Transverse colon (tissue), 4 donors: ENCODE measurements around the gene CDK14. TPM values are rescaled to one million over a fixed set of nuclear protein-coding genes. Genes with fewer than 3 reads are reported as not detected.

Source experiments
- DNase-seq: peaks from one replicate; pipeline ENCODE4 v3.0.0-alpha.2; 2019
- H3K27ac ChIP-seq, 4 donors: fragments of 200-600 bp; sonication (generic); 2 replicates each; pipeline ENCODE4 v1.5.1; 2016 to 2018; ENCODE audit warnings: inconsistent platforms in 4 of 4
- H3K27me3 ChIP-seq: fragments of 200-600 bp; sonication (generic); 2 replicates; pipeline ENCODE4 v1.5.1; 2017; ENCODE audit warnings: inconsistent platforms
- H3K36me3 ChIP-seq, 4 donors: fragments of 200-600 bp; sonication (generic); 2 replicates each; pipeline ENCODE4 v1.5.1; 2017 to 2019; ENCODE audit warnings: inconsistent platforms in 4 of 4
- H3K4me1 ChIP-seq, 4 donors: fragments of 200-600 bp; sonication (generic); 2 replicates each; pipeline ENCODE4 v1.5.1; 2017 to 2020; ENCODE audit warnings: inconsistent platforms in 4 of 4
- H3K4me3 ChIP-seq, 4 donors: fragments of 200-600 bp; sonication (generic); 1 replicate in 1 of 4; 2 replicates in 3 of 4; pipeline versions ENCODE4 v1.5.1 to v1.6.1; 2017 to 2019; ENCODE audit warnings: inconsistent platforms in 4 of 4
- H3K9me3 ChIP-seq, 2 donors: fragments of 200-600 bp; sonication (generic); 2 replicates each; pipeline ENCODE4 v1.5.1; 2017 to 2019; ENCODE audit warnings: inconsistent platforms in 2 of 2
- CTCF ChIP-seq, 5 experiments: fragments of 200-600 bp in 3 of 5; fragments of 450-650 bp in 2 of 5; sonication (generic) in 3 of 5; IDR thresholded peaks; 1 replicate in 2 of 5; 2 replicates in 3 of 5; pipeline ENCODE4 v1.5.1; 2016 to 2017; ENCODE audit warnings: antibody characterized with exemption in 5 of 5, inconsistent platforms in 3 of 5, mild to moderate bottlenecking in 2 of 5, moderate library complexity in 1 of 5
- EP300 ChIP-seq: sonication (generic); formaldehyde crosslinking; IDR thresholded peaks from one replicate; pipeline ENCODE4 v1.6.1; 2017; ENCODE audit warnings: antibody characterized with exemption, low read depth
- POLR2A ChIP-seq: fragments of 450-650 bp; IDR thresholded peaks from one replicate; pipeline ENCODE4 v1.6.1; 2016; ENCODE audit warnings: antibody characterized with exemption, mild to moderate bottlenecking, moderate library complexity
- POLR2AphosphoS5 ChIP-seq, 3 donors: sonication (generic); formaldehyde crosslinking; IDR thresholded peaks; one replicate each; pipeline ENCODE4 v1.6.1; 2016; ENCODE audit warnings: antibody characterized with exemption in 3 of 3
- WGBS, 2 donors: methylation state at CpG; one replicate each; pipeline ENCODE4 v1.1.5; 2018; ENCODE audit warnings: low coverage in 1 of 2; 5-methylcytosine and 5-hydroxymethylcytosine counted together
- in situ Hi-C, 4 donors: fragments of 200-750 bp; cut with MboI; loops; one replicate each; pipeline versions ENCODE4 v1.15.0 to v1.15.1; 2017; ENCODE audit warnings: low sequenced_read_pairs in 3 of 4, low pct_ligation_motif_present in 1 of 4, low pct_unique_long_range_greater_than_20kb in 1 of 4
- intact Hi-C: fragments of 100-400 bp; cut with DNase I; formaldehyde crosslinking; loops from one replicate; pipeline ENCODE4 v1.15.1; 2023; ENCODE audit warnings: low total_unique reads
- total RNA-seq, 4 donors: library from RNA; depleted of rRNA; stranded (reverse); fragments of >200 nt; gene quantifications; one replicate each; pipeline ENCODE4 v1.1.0, GENCODE V29; 2016

Gene CDK14
- total RNA-seq, 4 donors from 2014 or later: 0.40 to 15.4 (median 4.8) TPM

- Histone ChIP-seq H3K4me1 (no peaks in the 10 kb centered on the region), H3K4me3 (no peak overlapping the region), H3K27me3 (no peaks in the 10 kb centered on the region), H3K36me3 (no peaks in the 10 kb centered on the region), H3K27ac (no peak overlapping the region), H3K9me3 (no peaks in the 10 kb centered on the region)
- in situ Hi-C loops (no loop called here), intact Hi-C loops (no loop called here)
- no peak for DNase-seq
- TF ChIP-seq POLR2AphosphoS5 (IDR thresholded peaks at IDR 0.05): no peak
- TF ChIP-seq CTCF (IDR thresholded peaks at IDR 0.05): no peak
- TF ChIP-seq EP300: no peak
- no peak for TF ChIP-seq POLR2A
- WGBS, 2 donors: 86 to 88% methylated on average over 2 of the region's 2 CpGs
These were observed 293.1 kb downstream of the CDK14 start for GRCh38 chr7:90889210-90889609.

- H3K27ac ChIP-seq: no peak overlapping the region
- H3K36me3 ChIP-seq: no peaks in the 10 kb centered on the region
- no peaks in the 10 kb centered on the region for H3K4me1 ChIP-seq
- no peak for TF ChIP-seq POLR2AphosphoS5 (IDR thresholded peaks at IDR 0.05)
- TF ChIP-seq EP300: no peak
- no peak for TF ChIP-seq POLR2A
- TF ChIP-seq CTCF (IDR thresholded peaks at IDR 0.05): no peak
- no peaks in the 10 kb centered on the region for H3K27me3 ChIP-seq
- H3K4me3 ChIP-seq: no peak overlapping the region
- in situ Hi-C loops: no loop called here
- H3K9me3 ChIP-seq: no peaks in the 10 kb centered on the region
- intact Hi-C loops: no loop called here
- whole genome bisulfite sequencing, 2 donors: 75 to 91% methylated on average over 1 of the region's 1 CpG
- no peak for DNase-seq
These were observed 293.5 kb downstream of the CDK14 start for GRCh38 chr7:90889644-90890043.

- intact Hi-C loops: no loop called here
- Histone ChIP-seq H3K4me3 (no peak overlapping the region), H3K9me3 (no peaks in the 10 kb centered on the region), H3K27me3 (no peaks in the 10 kb centered on the region), H3K27ac (no peak overlapping the region), H3K36me3 (no peaks in the 10 kb centered on the region), H3K4me1 (no peaks in the 10 kb centered on the region)
- in situ Hi-C loops: no loop called here
- WGBS, 2 donors: 30 to 62% methylated on average over 1 of the region's 1 CpG
- no peak for DNase-seq
- TF ChIP-seq POLR2A: no peak
- TF ChIP-seq POLR2AphosphoS5 (IDR thresholded peaks at IDR 0.05): no peak
- TF ChIP-seq CTCF (IDR thresholded peaks at IDR 0.05): no peak
- no peak for TF ChIP-seq EP300
These were observed 295.4 kb downstream of the CDK14 start for GRCh38 chr7:90891529-90891928.

- no peak overlapping the region for H3K27ac ChIP-seq
- intact Hi-C loops (no loop called here), in situ Hi-C loops (no loop called here)
- no peak for DNase-seq
- no peaks in the 10 kb centered on the region for H3K9me3 ChIP-seq
- H3K27me3 ChIP-seq: no peaks in the 10 kb centered on the region
- no peaks in the 10 kb centered on the region for H3K36me3 ChIP-seq
- WGBS, 2 donors: 63 to 72% methylated on average over 2 of the region's 2 CpGs
- no peak overlapping the region for H3K4me3 ChIP-seq
- no peaks in the 10 kb centered on the region for H3K4me1 ChIP-seq
- TF ChIP-seq EP300: no peak
- no peak for TF ChIP-seq CTCF (IDR thresholded peaks at IDR 0.05)
- no peak for TF ChIP-seq POLR2AphosphoS5 (IDR thresholded peaks at IDR 0.05)
- TF ChIP-seq POLR2A: no peak
These were observed 296.1 kb downstream of the CDK14 start for GRCh38 chr7:90892213-90892612.
